ENCODE results near the gene CCDC6. TPM values are rescaled to one million over a fixed set of nuclear protein-coding genes. Genes with fewer than 3 reads are reported as not detected.

CCDC6 gene
- total and polyA plus RNA-seq, 2 of the 8 experiments (the other 6 are each of a cell fraction or from before 2014, with no cell fraction given), result 42.2 to 74.4 TPM

GRCh38 chr10:59879363-59879913 is 26.9 kb downstream of the CCDC6 start:
- Histone ChIP-seq H3K9me3 (ENCODE audit: insufficient read depth in 2 of 2, low read depth in 1 of 2, low read length in 1 of 2) (no peaks in the 10 kb centered on the region), H2BK5ac (ENCODE audit: low read depth, low read length) (no peak overlapping the region), H2AK5ac (ENCODE audit: low read depth, low read length) (no peak overlapping the region), H3K4me2 (ENCODE audit: insufficient read depth in 1 of 2, low read depth in 2 of 2, low read length in 2 of 2) (no peak overlapping the region), H4K5ac (ENCODE audit: insufficient read length, low read depth, low read length) (no peak overlapping the region), H3K14ac (ENCODE audit: insufficient read length) (no peak overlapping the region), H3K79me2 (ENCODE audit: control insufficient read depth in 1 of 2, insufficient read depth in 2 of 2, low read length in 2 of 2) (peaks cover 43 to 94% of the 10 kb centered on the region in 2 experiments), H3K9ac (replicated peaks in 1 of 4; ENCODE audit: extremely low read depth in 1 of 4, low read depth in 3 of 4, low read length in 3 of 4) (no peak overlapping the region), H3K56ac (replicated peaks; ENCODE audit: insufficient read length, low read depth, low read length) (no peak overlapping the region), H3K27ac (ENCODE audit: low read depth, low read length) (no peak overlapping the region), H3K23me2 (ENCODE audit: low read depth, low read length) (no peaks in the 10 kb centered on the region), H3K27me3 (replicated peaks in 1 of 4; ENCODE audit: control insufficient read depth in 3 of 4, extremely low read depth in 1 of 4, insufficient read depth in 3 of 4, low read length in 3 of 4) (no peaks in the 10 kb centered on the region), H4K20me1 (replicated peaks in 1 of 2; ENCODE audit: control insufficient read depth in 1 of 2, insufficient read depth in 2 of 2, low read length in 2 of 2) (peaks cover 2 to 13% of the 10 kb centered on the region in 2 experiments), H3K4ac (replicated peaks; ENCODE audit: insufficient read length, low read depth, low read length) (no peak overlapping the region), H3K23ac (ENCODE audit: insufficient read length) (no peak overlapping the region), H3K4me1 (replicated peaks in 1 of 4; ENCODE audit: control insufficient read depth in 3 of 4, insufficient read depth in 4 of 4, low read length in 3 of 4) (peaks cover 2 to 21% (median 7%) of the 10 kb centered on the region in 4 experiments; a peak in 3 of 7 replicates), H2BK15ac (ENCODE audit: low read length) (no peak overlapping the region), H3K4me3 (ENCODE audit: extremely low read depth in 1 of 4, insufficient read depth in 2 of 4, low read depth in 3 of 4, low read length in 4 of 4) (no peak overlapping the region), H2BK120ac (replicated peaks; ENCODE audit: low read depth, low read length) (no peak overlapping the region), H2AFZ (ENCODE audit: low read length) (no peak overlapping the region), H4K8ac (ENCODE audit: extremely low read depth, insufficient read depth, low read length) (no peak overlapping the region), H2BK20ac (ENCODE audit: low read length) (no peak overlapping the region), H3K79me1 (ENCODE audit: low read depth, low read length) (peaks cover 7% of the 10 kb centered on the region; the same call in 1 of the 2 replicates), H3K36me3 (ENCODE audit: control insufficient read depth in 2 of 4, insufficient read depth in 4 of 4, low read length in 3 of 4) (no peaks in the 10 kb centered on the region; a peak in 1 of 8 replicates), H3K18ac (ENCODE audit: extremely low read depth, low read length) (no peak overlapping the region), H4K91ac (replicated peaks; ENCODE audit: insufficient read length, low read length) (no peak overlapping the region), H2BK12ac (ENCODE audit: low read depth, low read length) (no peak overlapping the region)
- 89% methylated on average over 4 of the region's 4 CpGs; no CpG with 5 or more reads in 1 of the 2 experiments for WGBS, 2 experiments (ENCODE audit: extremely low coverage in 1 of 2, insufficient coverage in 1 of 2, insufficient read length in 1 of 2, insufficient replicate concordance in 2 of 2, low coverage in 1 of 2, low lambda C conversion rate in 2 of 2, missing lambda C conversion rate in 1 of 2)
- no peak for FAIRE-seq
- ChIA-PET POLR2A (ENCODE audit: partially characterized antibody) (interaction anchor here (1.1 to 1.2 kb wide), 3 partner anchors 9 to 256 kb away, joined by 3 to 4 read pairs (median 3); no protein-coding TSS in a partner anchor), CTCF (ENCODE audit: partially characterized antibody) (interaction anchor here (0.8 to 1.9 kb wide), 3 partner anchors 9 to 92 kb away, joined by 3 to 5 read pairs (median 4); no protein-coding TSS in a partner anchor)
- TF ChIP-seq EP300 (IDR thresholded peaks at IDR 0.05; ENCODE audit: borderline replicate concordance in 1 of 2, low read depth in 2 of 2, low read length in 2 of 2), result no peak
- no peak for TF ChIP-seq YY1 (IDR thresholded peaks at IDR 0.05; ENCODE audit: low read depth, low read length)
- no peak for TF ChIP-seq CBX8 (IDR thresholded peaks at IDR 0.05; ENCODE audit: borderline replicate concordance, low read depth, low read length)
- no peak for TF ChIP-seq CBX5 (IDR thresholded peaks at IDR 0.05; ENCODE audit: low read depth, low read length)
- TF ChIP-seq TAF1 (IDR thresholded peaks at IDR 0.05; ENCODE audit: low read depth, low read length), result no peak
- TF ChIP-seq SIRT6 (IDR thresholded peaks at IDR 0.05; ENCODE audit: low read length), result no peak
- TF ChIP-seq GTF2F1 (IDR thresholded peaks at IDR 0.05; ENCODE audit: borderline replicate concordance, low read depth, low read length), result no peak
- TF ChIP-seq HDAC6 (IDR thresholded peaks at IDR 0.05; ENCODE audit: low read depth, low read length), result no peak
- no peak for DNase-seq (ENCODE audit: low read depth in 1 of 2, low spot score in 2 of 2)

All from H1 (cell line).